Stimulated activated naive B cell treated with anti-CD40 and anti-IgM and Interleukin-4, amounts not matched to agents 10 μg/mL and 1 μg/mL and 100 μg/mL, for 72 hours (primary cell): ENCODE results near the gene AHI1.
"Not testable (repeated sequence)": the region's sequence is repeated elsewhere in the genome, so short reads cannot be mapped to it uniquely, and the experiment has no call there.

Experiments used
- ATAC-seq, 2 donors: fragments of 150-1000 bp; cut with Tn5 transposase; replicated peaks; 2 replicates each; pipeline ENCODE4 v1.10.0; 2021; ENCODE audit warnings: moderate library complexity in 1 of 2
- DNase-seq: peaks from one replicate; pipeline ENCODE4 v3.0.0; 2021
- H3K27ac Mint-ChIP-seq: one replicate; pipeline ENCODE4 v1.8.0; 2022; ENCODE audit warnings: mild to moderate bottlenecking, mixed read lengths
- H3K27me3 Mint-ChIP-seq, 2 donors: one replicate each; pipeline ENCODE4 v1.8.0; 2022; ENCODE audit warnings: mixed read lengths in 2 of 2
- H3K36me3 Mint-ChIP-seq, 2 donors: one replicate each; pipeline ENCODE4 v1.8.0; 2022; ENCODE audit warnings: mixed read lengths in 2 of 2, mild to moderate bottlenecking in 1 of 2
- H3K4me1 Mint-ChIP-seq, 2 donors: one replicate each; pipeline ENCODE4 v1.8.0; 2022; ENCODE audit warnings: mixed read lengths in 2 of 2, mild to moderate bottlenecking in 1 of 2
- H3K4me3 Mint-ChIP-seq, 2 donors: one replicate each; pipeline ENCODE4 v1.8.0; 2022; ENCODE audit warnings: mild to moderate bottlenecking in 2 of 2, mixed read lengths in 2 of 2, moderate library complexity in 1 of 2
- H3K9me3 Mint-ChIP-seq, 2 donors: one replicate each; pipeline ENCODE4 v1.8.0; 2022; ENCODE audit warnings: mixed read lengths in 2 of 2, mild to moderate bottlenecking in 1 of 2

The AHI1 gene

DNA sequence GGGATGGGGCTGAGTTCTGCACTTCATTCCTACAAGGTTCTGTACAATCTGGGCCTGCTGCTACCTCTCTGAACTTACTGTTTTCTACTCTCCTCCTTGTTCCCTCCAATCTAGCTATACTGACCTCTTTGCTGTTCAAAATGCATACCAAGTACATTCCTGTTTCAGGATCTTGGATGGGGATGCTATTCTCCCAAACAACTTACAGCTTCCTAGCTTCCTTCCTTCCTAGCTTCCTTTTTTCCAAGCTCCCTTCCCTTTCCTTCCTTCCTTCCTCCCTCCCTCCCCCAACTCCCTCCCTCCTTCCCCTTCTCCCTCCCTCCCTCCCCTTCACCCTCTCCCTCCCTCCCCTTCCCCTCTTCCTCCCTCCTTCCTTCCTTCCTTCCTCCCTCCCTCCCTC lies 117.9 kb downstream of the AHI1 start:
- no peaks in the 10 kb centered on the region for H3K9me3 Mint-ChIP-seq
- no peak for DNase-seq
- H3K4me1 Mint-ChIP-seq = no peaks in the 10 kb centered on the region
- H3K4me3 Mint-ChIP-seq = no peak overlapping the region
- ATAC-seq = no peak
- H3K36me3 Mint-ChIP-seq = no peaks in the 10 kb centered on the region
- H3K27me3 Mint-ChIP-seq = no peaks in the 10 kb centered on the region
- no peak overlapping the region for H3K27ac Mint-ChIP-seq

DNA sequence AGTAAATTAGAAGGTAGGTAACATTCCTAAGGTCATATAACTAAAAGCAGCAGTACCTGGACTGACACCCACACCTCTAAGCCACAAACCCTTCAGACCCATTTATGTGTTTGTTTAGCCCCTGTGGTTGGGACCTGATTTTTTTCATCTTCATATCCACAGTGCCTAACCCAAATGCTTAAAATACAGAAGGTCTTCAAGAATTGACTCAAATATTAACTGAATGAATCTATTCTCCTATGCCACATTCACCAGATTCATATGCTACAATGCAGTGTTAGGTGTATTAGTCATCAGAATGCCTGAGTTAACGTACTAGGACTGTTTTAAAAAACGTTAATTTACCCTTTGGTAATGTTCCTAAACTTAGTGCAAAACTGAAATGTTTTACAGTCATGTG lies 124.8 kb downstream of the AHI1 start:
- Mint-ChIP-seq H3K4me3 (no peak overlapping the region), H3K9me3 (peaks cover 13 to 15% of the 10 kb centered on the region in 2 donors), H3K27ac (no peak overlapping the region), H3K4me1 (no peaks in the 10 kb centered on the region), H3K27me3 (no peaks in the 10 kb centered on the region), H3K36me3 (peaks cover 19 to 34% of the 10 kb centered on the region in 2 donors)
- DNase-seq (no peak), ATAC-seq (no peak)

DNA sequence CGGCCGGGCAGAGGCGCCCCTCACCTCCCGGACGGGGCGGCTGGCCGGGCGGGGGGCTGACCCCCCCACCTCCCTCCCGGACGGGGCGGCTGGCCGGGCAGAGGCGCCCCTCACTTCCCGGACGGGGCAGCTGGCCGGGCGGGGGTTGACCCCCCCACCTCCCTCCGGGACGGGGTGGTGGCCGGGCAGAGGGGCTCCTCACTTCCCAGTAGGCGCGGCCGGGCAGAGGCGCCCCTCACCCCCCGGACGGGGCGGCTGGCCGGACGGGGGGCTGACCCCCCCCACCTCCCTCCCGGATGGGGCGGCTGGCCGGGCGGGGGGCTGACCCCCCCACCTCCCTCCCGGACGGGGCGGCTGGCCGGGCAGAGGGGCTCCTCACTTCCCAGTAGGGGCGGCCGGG lies 133.9 kb downstream of the AHI1 start:
- not testable (repeated sequence) for H3K4me3 Mint-ChIP-seq, H3K27ac Mint-ChIP-seq, H3K4me1 Mint-ChIP-seq, ATAC-seq, DNase-seq, H3K27me3 Mint-ChIP-seq
- peaks cover 24 to 26% of the 10 kb centered on the region in 2 donors for H3K9me3 Mint-ChIP-seq
- peaks cover 13 to 27% of the 10 kb centered on the region in 2 donors for H3K36me3 Mint-ChIP-seq

DNA sequence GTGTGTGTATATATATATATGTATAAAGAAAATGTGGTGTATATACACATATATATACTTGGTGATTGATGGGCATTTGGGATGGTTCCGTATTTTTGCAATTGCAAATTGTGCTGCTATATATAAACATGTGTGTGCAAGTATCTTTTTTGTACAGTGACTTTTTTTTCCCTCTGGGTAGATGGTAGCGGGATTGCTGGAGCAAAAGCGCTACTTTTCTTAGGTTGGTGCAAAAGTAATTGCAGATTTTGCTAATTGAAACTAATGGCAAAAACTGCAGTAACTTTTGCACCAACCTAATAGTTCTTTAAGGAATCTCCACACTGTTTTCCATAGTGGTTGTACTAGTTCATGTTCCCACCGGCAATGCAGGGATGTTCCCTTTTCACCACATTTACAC lies 135.4 kb downstream of the AHI1 start:
- H3K27ac Mint-ChIP-seq = no peak overlapping the region
- no peak overlapping the region for H3K4me3 Mint-ChIP-seq
- ATAC-seq (no peak), DNase-seq (no peak)
- peaks cover 14 to 17% of the 10 kb centered on the region in 2 donors for H3K9me3 Mint-ChIP-seq
- H3K4me1 Mint-ChIP-seq = no peaks in the 10 kb centered on the region
- no peaks in the 10 kb centered on the region for H3K27me3 Mint-ChIP-seq
- peaks cover 3 to 16% of the 10 kb centered on the region in 2 donors for H3K36me3 Mint-ChIP-seq

DNA sequence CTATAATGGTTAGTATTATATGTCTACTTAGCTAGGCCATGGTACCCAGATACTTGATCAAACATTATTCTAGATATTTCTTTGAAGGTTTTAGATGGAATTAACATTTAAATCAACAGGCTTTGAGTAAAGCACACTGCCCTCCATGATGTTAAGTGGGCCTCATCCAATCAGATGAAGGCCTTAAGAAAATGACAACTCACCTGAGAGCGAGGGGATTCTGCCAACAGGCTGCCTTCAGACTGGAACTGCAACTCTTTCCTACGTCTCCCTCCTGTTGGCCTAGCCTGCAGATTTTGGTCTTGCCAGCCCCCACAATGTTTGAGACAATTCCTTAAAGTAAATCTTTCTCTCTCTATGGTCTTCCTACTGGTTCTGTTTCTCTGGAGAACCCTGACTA lies 137.3 kb downstream of the AHI1 start:
- no peaks in the 10 kb centered on the region for H3K27me3 Mint-ChIP-seq
- H3K36me3 Mint-ChIP-seq = peaks cover 0 to 13% of the 10 kb centered on the region in 2 donors
- no peak overlapping the region for H3K4me3 Mint-ChIP-seq
- DNase-seq (no peak), ATAC-seq (no peak)
- H3K4me1 Mint-ChIP-seq = no peaks in the 10 kb centered on the region
- H3K27ac Mint-ChIP-seq = no peak overlapping the region
- H3K9me3 Mint-ChIP-seq = peaks cover 7 to 8% of the 10 kb centered on the region in 2 donors

DNA sequence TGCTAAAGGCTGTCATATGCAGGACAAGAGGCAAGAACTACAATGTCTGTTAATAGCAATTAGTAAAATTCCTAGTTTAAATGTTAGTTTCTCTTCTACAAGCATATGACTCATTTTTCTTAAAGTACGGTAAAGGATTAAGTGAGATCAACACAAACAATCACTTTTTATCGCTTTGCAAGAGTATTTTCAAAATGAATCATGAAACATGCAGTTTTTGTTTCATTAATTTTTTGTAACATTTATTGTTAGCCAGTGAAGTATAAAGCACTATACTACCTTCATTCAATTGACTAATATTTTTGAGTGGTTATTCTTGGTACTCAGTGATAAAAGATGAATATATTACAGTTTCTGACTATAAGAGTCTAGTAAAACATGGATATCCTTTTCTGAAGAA lies 138.6 kb downstream of the AHI1 start:
- no peaks in the 10 kb centered on the region for H3K4me1 Mint-ChIP-seq
- H3K9me3 Mint-ChIP-seq = peaks cover 0 to 2% of the 10 kb centered on the region in 2 donors
- H3K36me3 Mint-ChIP-seq = peaks cover 0 to 7% of the 10 kb centered on the region in 2 donors
- H3K27me3 Mint-ChIP-seq = no peaks in the 10 kb centered on the region
- no peak overlapping the region for H3K27ac Mint-ChIP-seq
- H3K4me3 Mint-ChIP-seq = no peak overlapping the region
- ATAC-seq (no peak), DNase-seq (no peak)

DNA sequence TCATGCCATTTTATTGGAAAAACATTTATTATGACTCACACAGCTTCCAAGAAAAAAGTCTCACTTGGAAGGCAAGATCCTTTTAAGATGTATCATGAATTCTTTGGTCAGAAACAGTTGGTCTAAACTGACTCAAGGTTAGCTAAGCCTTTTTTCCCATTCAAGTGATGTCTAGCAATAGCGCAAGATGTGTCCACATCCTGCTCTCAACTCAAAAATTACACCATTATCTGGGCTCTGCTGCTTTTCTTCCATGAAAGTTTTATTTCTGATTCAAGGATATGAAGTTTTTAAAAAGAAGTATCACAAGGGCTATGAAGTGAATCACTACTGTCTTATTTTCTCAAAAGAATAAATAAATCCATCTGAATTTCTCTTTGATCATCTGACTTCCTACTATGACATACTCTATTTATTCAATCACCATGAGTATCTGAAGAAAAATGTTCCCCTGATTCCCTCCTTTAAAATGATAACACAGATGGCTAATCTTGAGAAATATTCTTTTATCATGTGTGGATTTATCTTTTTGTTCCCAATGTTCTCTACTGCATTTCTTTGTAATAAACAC lies 139.2 kb downstream of the AHI1 start:
- H3K9me3 Mint-ChIP-seq = peaks cover 0 to 2% of the 10 kb centered on the region in 2 donors

DNA sequence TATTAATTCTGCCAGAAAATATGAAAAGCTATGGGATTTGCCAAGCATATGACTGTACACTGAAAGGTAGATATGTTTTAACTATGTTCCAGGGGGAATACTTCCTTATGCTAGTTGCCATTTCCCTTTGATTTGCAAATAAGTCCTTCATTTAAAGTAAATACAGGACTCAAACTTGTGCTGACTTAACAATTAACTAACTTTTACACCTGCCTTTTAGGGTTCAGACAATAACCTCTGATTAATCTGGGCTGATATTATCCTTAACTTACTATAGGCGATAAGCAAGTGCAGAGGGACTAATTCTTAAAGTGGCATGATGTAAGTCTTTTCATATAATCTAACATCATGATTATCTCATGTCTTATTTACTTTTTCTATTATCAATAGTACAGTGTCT lies 143.1 kb downstream of the AHI1 start:
- no peak for DNase-seq
- ATAC-seq = no peak
- peaks cover 2 to 3% of the 10 kb centered on the region in 2 donors for H3K36me3 Mint-ChIP-seq

More for the DNA sequence above, 139.2 kb downstream of the AHI1 start:
- Mint-ChIP-seq H3K4me1 (no peaks in the 10 kb centered on the region), H3K27ac (no peak overlapping the region), H3K27me3 (no peaks in the 10 kb centered on the region), H3K4me3 (no peak overlapping the region), H3K36me3 (peaks cover 0 to 7% of the 10 kb centered on the region in 2 donors)
- ATAC-seq (no peak), DNase-seq (no peak)

DNA sequence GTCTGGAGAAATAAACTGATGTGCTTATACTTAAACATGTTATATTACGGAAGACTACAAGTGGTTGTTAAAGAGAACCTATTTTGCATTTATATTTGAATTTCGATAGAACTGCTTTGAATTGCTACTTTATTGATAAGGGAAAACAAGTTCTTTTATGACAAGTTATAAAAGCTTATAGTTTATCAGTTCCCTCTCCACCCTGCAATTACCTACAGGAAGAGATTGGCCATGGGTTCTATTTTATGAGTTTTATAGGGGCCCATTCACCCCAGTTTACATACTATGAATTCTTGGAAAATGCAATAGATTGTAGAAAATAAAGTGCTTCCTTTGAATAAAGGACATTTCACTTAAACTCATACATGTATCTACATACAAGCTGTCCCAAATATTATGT lies 144.4 kb downstream of the AHI1 start:
- no peaks in the 10 kb centered on the region for H3K4me1 Mint-ChIP-seq
- no peaks in the 10 kb centered on the region for H3K9me3 Mint-ChIP-seq
- DNase-seq (no peak), ATAC-seq (no peak)
- H3K4me3 Mint-ChIP-seq = no peak overlapping the region
- H3K36me3 Mint-ChIP-seq = peaks cover 2 to 3% of the 10 kb centered on the region in 2 donors
- H3K27me3 Mint-ChIP-seq = no peaks in the 10 kb centered on the region
- H3K27ac Mint-ChIP-seq = no peak overlapping the region

More for the DNA sequence above, 143.1 kb downstream of the AHI1 start:
- H3K9me3 Mint-ChIP-seq = no peaks in the 10 kb centered on the region
- H3K4me3 Mint-ChIP-seq = no peak overlapping the region
- no peaks in the 10 kb centered on the region for H3K4me1 Mint-ChIP-seq
- no peak overlapping the region for H3K27ac Mint-ChIP-seq
- H3K27me3 Mint-ChIP-seq = no peaks in the 10 kb centered on the region

DNA sequence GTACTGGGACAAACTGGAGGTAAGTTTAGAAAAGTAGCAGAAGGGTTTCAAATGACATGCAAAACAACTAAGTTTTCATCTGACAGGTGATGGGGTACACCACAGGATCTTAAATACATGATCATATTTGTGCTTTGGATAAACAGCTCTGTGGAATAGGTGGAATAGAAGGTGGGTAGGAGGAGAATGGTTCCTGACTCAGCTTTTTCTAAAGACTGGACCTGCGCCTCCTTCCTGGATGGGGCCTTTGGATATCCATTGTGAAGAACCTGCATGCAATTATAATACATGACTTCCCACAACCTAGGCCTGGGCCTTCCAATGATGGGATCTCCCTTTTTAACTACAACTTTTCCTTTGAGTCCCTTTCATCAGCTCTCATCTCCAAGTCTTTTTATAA lies 145.9 kb downstream of the AHI1 start:
- H3K27ac Mint-ChIP-seq = no peak overlapping the region
- H3K9me3 Mint-ChIP-seq = no peaks in the 10 kb centered on the region
- H3K4me3 Mint-ChIP-seq = no peak overlapping the region
- no peaks in the 10 kb centered on the region for H3K27me3 Mint-ChIP-seq
- H3K4me1 Mint-ChIP-seq = peaks cover 0 to 3% of the 10 kb centered on the region in 2 donors
- ATAC-seq (no peak), DNase-seq (no peak)
- H3K36me3 Mint-ChIP-seq = peaks cover 2 to 7% of the 10 kb centered on the region in 2 donors

DNA sequence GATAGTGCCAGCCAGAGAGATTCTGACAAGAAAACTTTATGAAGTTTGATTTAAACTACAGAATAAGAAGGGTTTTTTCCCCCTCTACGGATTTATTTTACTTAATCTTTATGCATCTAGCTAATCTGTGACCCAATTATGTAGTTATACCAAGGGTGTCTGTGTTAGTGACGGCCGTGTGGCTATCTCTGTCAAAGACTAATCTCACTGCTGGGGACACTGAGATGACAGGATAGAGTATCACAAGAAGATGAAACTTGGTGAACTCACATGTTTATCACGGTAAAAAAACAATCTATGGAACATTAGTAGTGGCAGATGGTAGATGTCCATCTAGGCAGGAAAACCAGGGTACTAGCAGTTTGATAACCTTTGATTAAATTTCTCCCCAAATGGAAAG lies 149.7 kb downstream of the AHI1 start:
- peaks cover 1 to 9% of the 10 kb centered on the region in 2 donors for H3K4me1 Mint-ChIP-seq
- H3K4me3 Mint-ChIP-seq = no peak overlapping the region
- no peak overlapping the region for H3K27ac Mint-ChIP-seq
- no peaks in the 10 kb centered on the region for H3K27me3 Mint-ChIP-seq
- peaks cover 7 to 14% of the 10 kb centered on the region in 2 donors for H3K36me3 Mint-ChIP-seq
- no peak for DNase-seq
- no peaks in the 10 kb centered on the region for H3K9me3 Mint-ChIP-seq
- ATAC-seq = no peak

DNA sequence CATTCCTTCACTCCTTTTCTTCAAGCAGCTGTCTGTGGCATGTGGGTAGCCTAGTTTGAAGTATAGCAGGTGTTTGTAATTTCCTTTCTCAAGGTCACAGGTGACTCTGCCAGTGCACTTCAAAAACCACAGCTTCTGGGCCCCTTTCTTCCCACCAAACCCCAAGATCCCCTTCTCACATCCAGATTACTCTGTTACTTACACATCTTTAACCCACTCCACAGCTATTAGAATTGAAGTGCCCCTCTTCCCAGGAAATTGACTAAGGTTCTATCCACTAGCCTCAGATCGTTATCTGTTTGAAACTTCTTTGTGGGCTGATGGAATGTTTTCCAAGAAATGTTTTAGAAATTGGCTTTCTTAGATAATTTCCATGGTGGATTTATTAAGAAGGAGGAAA lies 150.8 kb downstream of the AHI1 start:
- Mint-ChIP-seq H3K4me1 (peaks cover 4 to 18% of the 10 kb centered on the region in 2 donors), H3K9me3 (no peaks in the 10 kb centered on the region), H3K36me3 (peaks cover 7 to 14% of the 10 kb centered on the region in 2 donors), H3K27me3 (no peaks in the 10 kb centered on the region), H3K27ac (no peak overlapping the region), H3K4me3 (no peak overlapping the region)
- no peak for DNase-seq
- ATAC-seq = no peak

DNA sequence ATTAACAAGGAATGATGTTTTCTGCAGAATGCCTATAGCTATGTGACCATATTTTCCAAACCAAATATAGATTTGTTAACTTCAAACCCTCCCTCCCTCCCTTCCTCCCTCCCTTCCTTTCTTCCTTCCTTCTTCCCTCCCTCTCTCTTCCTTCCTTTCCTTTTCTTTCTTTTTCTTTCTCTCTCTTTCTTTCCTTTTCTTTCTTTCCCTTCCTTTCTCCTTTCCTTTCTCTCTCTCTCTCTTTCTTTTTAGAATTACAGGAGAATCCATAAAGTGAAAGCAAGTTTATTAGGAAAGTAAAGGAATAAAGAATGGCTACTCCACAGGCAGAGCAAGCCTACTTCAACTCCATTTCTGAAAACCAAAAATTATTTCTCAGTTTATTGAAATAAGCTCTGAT lies 153.0 kb downstream of the AHI1 start:
- H3K27ac Mint-ChIP-seq = no peak overlapping the region
- H3K36me3 Mint-ChIP-seq = peaks cover 7 to 18% of the 10 kb centered on the region in 2 donors
- H3K4me1 Mint-ChIP-seq = peaks cover 4 to 18% of the 10 kb centered on the region in 2 donors
- peaks cover 0 to 2% of the 10 kb centered on the region in 2 donors for H3K9me3 Mint-ChIP-seq
- no peak for DNase-seq
- ATAC-seq = no peak
- no peaks in the 10 kb centered on the region for H3K27me3 Mint-ChIP-seq
- no peak overlapping the region for H3K4me3 Mint-ChIP-seq

DNA sequence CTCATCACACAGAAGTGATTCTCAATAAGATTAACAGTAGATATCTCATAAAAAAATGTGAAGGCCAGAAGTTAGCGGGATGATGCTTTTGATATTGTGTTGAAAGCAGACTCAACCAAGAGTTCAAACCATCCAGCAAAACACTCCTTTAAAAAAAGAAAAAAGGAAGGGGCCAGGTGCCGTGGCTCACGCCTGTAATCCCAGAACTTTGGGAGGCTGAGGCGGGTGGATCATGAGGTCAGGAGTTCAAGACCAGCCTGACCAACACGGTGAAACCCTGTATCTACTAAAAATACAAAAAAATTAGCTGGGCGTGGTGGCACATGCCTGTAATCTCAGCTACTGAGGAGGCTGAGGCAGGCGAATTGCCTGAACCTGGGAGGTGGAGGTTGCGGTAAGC lies 157.6 kb downstream of the AHI1 start:
- not testable (repeated sequence) for H3K9me3 Mint-ChIP-seq, H3K4me3 Mint-ChIP-seq, H3K27me3 Mint-ChIP-seq, DNase-seq, ATAC-seq, H3K27ac Mint-ChIP-seq, H3K36me3 Mint-ChIP-seq
- H3K4me1 Mint-ChIP-seq = peaks cover 4 to 12% of the 10 kb centered on the region in 2 donors

DNA sequence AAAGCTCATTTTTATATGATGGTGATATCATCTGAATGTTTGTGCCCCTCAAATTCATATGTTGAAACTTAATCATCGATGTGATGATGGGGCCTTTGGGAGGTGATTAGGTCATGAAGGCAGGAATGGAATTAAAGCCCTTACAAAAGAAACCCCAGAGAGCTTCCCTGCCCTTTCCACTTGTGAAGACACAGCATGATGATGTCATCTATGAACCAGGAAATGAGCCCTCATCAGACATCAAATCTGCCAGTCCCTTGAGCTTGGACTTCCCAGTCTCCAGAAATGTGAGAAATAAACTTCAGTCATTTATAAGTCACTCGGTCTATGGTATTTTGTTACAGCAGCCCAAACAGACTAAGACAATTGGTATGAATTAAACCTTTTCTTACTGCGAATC lies 163.4 kb downstream of the AHI1 start:
- Mint-ChIP-seq H3K36me3 (peaks cover 5 to 6% of the 10 kb centered on the region in 2 donors), H3K4me1 (no peaks in the 10 kb centered on the region), H3K27ac (no peak overlapping the region), H3K9me3 (no peaks in the 10 kb centered on the region), H3K4me3 (no peak overlapping the region), H3K27me3 (no peaks in the 10 kb centered on the region)
- DNase-seq = no peak
- ATAC-seq = no peak

DNA sequence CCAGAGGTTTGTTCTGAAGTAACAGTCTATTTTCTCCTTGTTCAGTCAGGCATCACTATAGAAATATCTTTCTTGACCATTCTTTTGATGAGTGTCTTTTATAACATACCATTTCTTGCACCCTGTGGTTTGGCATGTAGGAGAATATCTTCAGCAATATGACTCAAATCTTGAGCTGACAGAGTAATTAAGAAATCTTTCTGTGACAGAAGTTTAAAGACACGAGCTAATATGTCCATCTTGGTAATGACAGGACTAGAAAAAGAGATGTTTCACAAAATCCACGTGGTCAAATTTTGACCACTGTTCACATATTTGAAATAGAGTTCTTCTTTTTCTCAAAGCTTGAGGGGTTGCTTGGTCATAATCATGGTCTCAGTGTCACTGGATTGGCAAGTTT lies 166.5 kb downstream of the AHI1 start:
- peaks cover 2 to 9% of the 10 kb centered on the region in 2 donors for H3K36me3 Mint-ChIP-seq
- DNase-seq (no peak), ATAC-seq (no peak)

More for the DNA sequence above, 166.5 kb downstream of the AHI1 start:
- Mint-ChIP-seq H3K27ac (no peak overlapping the region), H3K4me3 (no peak overlapping the region), H3K27me3 (no peaks in the 10 kb centered on the region), H3K9me3 (no peaks in the 10 kb centered on the region), H3K4me1 (no peaks in the 10 kb centered on the region)
